Measurements from ENCODE around the gene KLHL3.

- TF ChIP-seq, protein P1, sequence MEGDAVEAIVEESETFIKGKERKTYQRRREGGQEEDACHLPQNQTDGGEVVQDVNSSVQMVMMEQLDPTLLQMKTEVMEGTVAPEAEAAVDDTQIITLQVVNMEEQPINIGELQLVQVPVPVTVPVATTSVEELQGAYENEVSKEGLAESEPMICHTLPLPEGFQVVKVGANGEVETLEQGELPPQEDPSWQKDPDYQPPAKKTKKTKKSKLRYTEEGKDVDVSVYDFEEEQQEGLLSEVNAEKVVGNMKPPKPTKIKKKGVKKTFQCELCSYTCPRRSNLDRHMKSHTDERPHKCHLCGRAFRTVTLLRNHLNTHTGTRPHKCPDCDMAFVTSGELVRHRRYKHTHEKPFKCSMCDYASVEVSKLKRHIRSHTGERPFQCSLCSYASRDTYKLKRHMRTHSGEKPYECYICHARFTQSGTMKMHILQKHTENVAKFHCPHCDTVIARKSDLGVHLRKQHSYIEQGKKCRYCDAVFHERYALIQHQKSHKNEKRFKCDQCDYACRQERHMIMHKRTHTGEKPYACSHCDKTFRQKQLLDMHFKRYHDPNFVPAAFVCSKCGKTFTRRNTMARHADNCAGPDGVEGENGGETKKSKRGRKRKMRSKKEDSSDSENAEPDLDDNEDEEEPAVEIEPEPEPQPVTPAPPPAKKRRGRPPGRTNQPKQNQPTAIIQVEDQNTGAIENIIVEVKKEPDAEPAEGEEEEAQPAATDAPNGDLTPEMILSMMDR (IDR thresholded peaks at IDR 0.05): no peak
- no peak for TF ChIP-seq ZFX (IDR thresholded peaks at IDR 0.05; ENCODE audit: borderline replicate concordance)
These were observed 162.5 kb downstream of the KLHL3 start for GRCh38 chr5:137573376-137573775.

Measured in 22Rv1 (cell line).